ENCODE results near the gene FUT2. TPM values are rescaled to one million over a fixed set of nuclear protein-coding genes. Genes with fewer than 3 reads are reported as not detected.
A peak's percentile ranks its signal among the peaks of the same experiment; 100 is the strongest.

Gene FUT2
- polyA plus RNA-seq, 1 donor (not counting 4 experiments of a cell fraction or from before 2014, with no cell fraction given): 2.3 TPM

DNA sequence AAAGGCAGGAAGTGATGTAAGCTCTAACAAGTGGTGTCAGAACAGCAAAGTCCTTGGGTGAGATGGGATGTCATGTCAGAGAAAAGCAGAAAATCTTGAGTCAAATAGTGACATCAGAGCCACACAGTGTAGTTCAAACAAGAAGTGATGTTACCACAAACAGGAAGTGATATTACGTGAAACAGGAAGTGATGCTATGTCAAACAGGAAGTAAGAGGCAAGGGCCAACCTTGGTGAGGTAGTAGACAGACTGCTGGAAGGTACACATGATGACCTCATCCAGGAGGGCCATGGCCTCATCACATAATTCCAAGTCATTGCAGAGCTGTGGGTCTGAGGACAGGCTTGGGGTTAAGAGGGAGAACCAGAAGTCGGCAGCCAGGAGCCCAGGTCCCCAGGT, 30.8 kb downstream of the FUT2 start:
- H3K27ac ChIP-seq (ENCODE audit: control insufficient read depth, insufficient read depth, low read length): no peak overlapping the region

DNA sequence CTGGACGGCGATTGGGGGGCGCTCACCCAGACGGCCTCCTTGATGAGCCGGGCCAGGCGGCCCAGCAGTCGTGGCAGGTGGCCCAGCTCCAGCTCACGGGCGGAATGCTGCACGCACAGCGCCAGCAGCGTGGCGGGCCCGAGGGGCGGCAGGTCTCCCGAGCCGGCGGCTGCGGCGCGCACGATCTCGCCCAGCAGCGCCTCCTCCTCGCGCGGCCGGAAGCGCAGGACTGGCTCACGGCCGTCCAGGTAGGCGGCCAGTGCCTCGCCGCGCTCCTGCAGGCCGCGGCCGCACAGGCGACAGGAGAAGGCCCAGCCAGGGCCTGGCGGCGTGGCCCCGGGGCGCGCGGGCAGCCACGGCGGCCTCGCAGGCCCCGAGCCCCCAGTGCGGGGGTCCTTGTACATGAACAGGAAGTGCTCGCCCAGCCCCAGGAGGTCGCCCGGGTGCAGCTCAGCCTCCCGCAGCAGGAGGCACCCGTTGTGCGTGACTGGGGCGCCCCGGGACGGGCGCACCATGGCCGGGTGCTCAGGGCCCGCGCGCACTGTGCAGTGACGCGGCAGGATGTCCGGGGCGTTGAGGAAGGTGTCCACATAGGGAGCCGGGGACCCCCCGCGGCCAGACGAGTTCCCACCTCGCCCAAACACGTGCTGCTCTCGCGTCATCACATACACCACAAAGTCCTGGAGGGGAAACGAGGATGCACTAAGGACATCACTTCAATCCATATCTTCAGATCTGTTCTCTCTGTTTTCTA, 33.3 kb downstream of the FUT2 start:
- no peaks in the 10 kb centered on the region for H3K9me3 ChIP-seq (ENCODE audit: control insufficient read depth, low read depth, low read length)
- FAIRE-seq: no peak

More for the DNA sequence above, 30.8 kb downstream of the FUT2 start:
- H3K27me3 ChIP-seq (ENCODE audit: control insufficient read depth, extremely low read depth, insufficient read depth, low read length): no peaks in the 10 kb centered on the region
- no peak overlapping the region for H3K4me3 ChIP-seq (ENCODE audit: control insufficient read depth in 2 of 3, extremely low read depth in 1 of 3, insufficient read depth in 2 of 3, low read depth in 1 of 3, low read length in 3 of 3)
- DNase-seq (ENCODE audit: low read depth, low spot score): no peak
- H3K4me1 ChIP-seq (ENCODE audit: control insufficient read depth, extremely low read depth, insufficient read depth, low read length): peaks cover 14% of the 10 kb centered on the region
- peak overlapping the region; percentile 8 for H2AFZ ChIP-seq (ENCODE audit: control insufficient read depth, low read length)
- no peaks in the 10 kb centered on the region for H3K79me2 ChIP-seq (ENCODE audit: control insufficient read depth, insufficient read depth, low read length)
- FAIRE-seq: no peak
- peaks cover 0 to 6% of the 10 kb centered on the region in 2 experiments for H3K36me3 ChIP-seq (ENCODE audit: control insufficient read depth in 2 of 2, extremely low read depth in 1 of 2, insufficient read depth in 2 of 2, low read length in 2 of 2)
- dilution Hi-C loops (cut with MboI; ENCODE audit: extremely low pct_ligation_motif_present, low sequenced_read_pairs): no loop called here
- no peak overlapping the region for H3K4me2 ChIP-seq (ENCODE audit: control insufficient read depth, extremely low read depth, insufficient read depth, low read depth, low read length)
- H3K9me1 ChIP-seq (ENCODE audit: control insufficient read depth, extremely low read depth, insufficient read depth, low read length): no peaks in the 10 kb centered on the region
- H3K9me3 ChIP-seq (ENCODE audit: control insufficient read depth, low read depth, low read length): no peaks in the 10 kb centered on the region
- no peaks in the 10 kb centered on the region for H4K20me1 ChIP-seq (ENCODE audit: control insufficient read depth, extremely low read depth, insufficient read depth, low read length)
- no peak overlapping the region for H3K9ac ChIP-seq (ENCODE audit: control insufficient read depth, extremely low read depth, insufficient read depth, low read length)
- no peak for TF ChIP-seq EZH2 (IDR thresholded peaks at IDR 0.05; ENCODE audit: low read length)
- TF ChIP-seq, protein P1, sequence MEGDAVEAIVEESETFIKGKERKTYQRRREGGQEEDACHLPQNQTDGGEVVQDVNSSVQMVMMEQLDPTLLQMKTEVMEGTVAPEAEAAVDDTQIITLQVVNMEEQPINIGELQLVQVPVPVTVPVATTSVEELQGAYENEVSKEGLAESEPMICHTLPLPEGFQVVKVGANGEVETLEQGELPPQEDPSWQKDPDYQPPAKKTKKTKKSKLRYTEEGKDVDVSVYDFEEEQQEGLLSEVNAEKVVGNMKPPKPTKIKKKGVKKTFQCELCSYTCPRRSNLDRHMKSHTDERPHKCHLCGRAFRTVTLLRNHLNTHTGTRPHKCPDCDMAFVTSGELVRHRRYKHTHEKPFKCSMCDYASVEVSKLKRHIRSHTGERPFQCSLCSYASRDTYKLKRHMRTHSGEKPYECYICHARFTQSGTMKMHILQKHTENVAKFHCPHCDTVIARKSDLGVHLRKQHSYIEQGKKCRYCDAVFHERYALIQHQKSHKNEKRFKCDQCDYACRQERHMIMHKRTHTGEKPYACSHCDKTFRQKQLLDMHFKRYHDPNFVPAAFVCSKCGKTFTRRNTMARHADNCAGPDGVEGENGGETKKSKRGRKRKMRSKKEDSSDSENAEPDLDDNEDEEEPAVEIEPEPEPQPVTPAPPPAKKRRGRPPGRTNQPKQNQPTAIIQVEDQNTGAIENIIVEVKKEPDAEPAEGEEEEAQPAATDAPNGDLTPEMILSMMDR (optimal IDR thresholded peaks at IDR 0.05 in 1 of 3, IDR thresholded peaks at IDR 0.05 in 1 of 3, conservative IDR thresholded peaks at IDR 0.05 in 1 of 3; ENCODE audit: extremely low read depth in 1 of 3, insufficient read depth in 2 of 3, low read length in 3 of 3): no peak

More for the DNA sequence above, 33.3 kb downstream of the FUT2 start:
- dilution Hi-C loops (cut with MboI; ENCODE audit: extremely low pct_ligation_motif_present, low sequenced_read_pairs): no loop called here
- no peaks in the 10 kb centered on the region for H3K79me2 ChIP-seq (ENCODE audit: control insufficient read depth, insufficient read depth, low read length)
- peaks cover 14% of the 10 kb centered on the region for H3K4me1 ChIP-seq (ENCODE audit: control insufficient read depth, extremely low read depth, insufficient read depth, low read length)
- no peak overlapping the region for H3K27ac ChIP-seq (ENCODE audit: control insufficient read depth, insufficient read depth, low read length)
- H2AFZ ChIP-seq (ENCODE audit: control insufficient read depth, low read length): peak overlapping the region; percentile 46
- no peaks in the 10 kb centered on the region for H3K27me3 ChIP-seq (ENCODE audit: control insufficient read depth, extremely low read depth, insufficient read depth, low read length)
- H3K4me2 ChIP-seq (ENCODE audit: control insufficient read depth, extremely low read depth, insufficient read depth, low read depth, low read length): peak overlapping the region; percentile 55
- no peaks in the 10 kb centered on the region for H3K9me1 ChIP-seq (ENCODE audit: control insufficient read depth, extremely low read depth, insufficient read depth, low read length)
- H3K9ac ChIP-seq (ENCODE audit: control insufficient read depth, extremely low read depth, insufficient read depth, low read length): peak overlapping the region; percentile 35
- peaks cover 0 to 6% of the 10 kb centered on the region in 2 experiments for H3K36me3 ChIP-seq (ENCODE audit: control insufficient read depth in 2 of 2, extremely low read depth in 1 of 2, insufficient read depth in 2 of 2, low read length in 2 of 2)
- H4K20me1 ChIP-seq (ENCODE audit: control insufficient read depth, extremely low read depth, insufficient read depth, low read length): no peaks in the 10 kb centered on the region
- no peak for TF ChIP-seq EZH2 (IDR thresholded peaks at IDR 0.05; ENCODE audit: low read length)
- TF ChIP-seq, protein P1 (optimal IDR thresholded peaks at IDR 0.05 in 1 of 3, IDR thresholded peaks at IDR 0.05 in 1 of 3, conservative IDR thresholded peaks at IDR 0.05 in 1 of 3; ENCODE audit: extremely low read depth in 1 of 3, insufficient read depth in 2 of 3, low read length in 3 of 3): peak in 2 of 3 experiments; percentile 4 to 34
- H3K4me3 ChIP-seq (ENCODE audit: control insufficient read depth in 2 of 3, extremely low read depth in 1 of 3, insufficient read depth in 2 of 3, low read depth in 1 of 3, low read length in 3 of 3): peak overlapping the region in 2 of 3 experiments; percentile 24 to 56
- no peak for DNase-seq (ENCODE audit: low read depth, low spot score)

Measured in keratinocyte (primary cell).